K562 (cell line): ENCODE data around the gene KDM2A. TPM values are rescaled to one million over a fixed set of nuclear protein-coding genes. Genes with fewer than 3 reads are reported as not detected.

Source experiments
- ATF7 ChIP-seq: fragments of 450-650 bp; IDR thresholded peaks from 2 replicates; pipeline ENCODE4 v1.7.1; 2014; ENCODE audit warnings: mild to moderate bottlenecking, moderate library complexity
- ERF ChIP-seq: fragments of 450-650 bp; formaldehyde crosslinking; IDR thresholded peaks from 2 replicates; pipeline ENCODE4 v1.4.0; 2020; ENCODE audit warnings: mild to moderate bottlenecking, mixed read lengths
- GTF2A2 ChIP-seq: IDR thresholded peaks from 2 replicates; pipeline ENCODE4 v1.6.1; 2016; ENCODE audit warnings: mild to moderate bottlenecking, missing genetic modification characterization, missing compliant biosample characterization
- NUFIP1 ChIP-seq: fragments of 450-650 bp; IDR thresholded peaks from 2 replicates; pipeline ENCODE4 v1.6.1; 2018; ENCODE audit not compliant: partially characterized antibody
- ZNF232 ChIP-seq: sonication (generic); formaldehyde crosslinking; IDR thresholded peaks from 2 replicates; pipeline ENCODE4 v1.8.0; 2022; ENCODE audit warnings: mild to moderate bottlenecking, missing genetic modification reagents
- ZNF431 ChIP-seq: sonication (generic); formaldehyde crosslinking; IDR thresholded peaks from 2 replicates; pipeline ENCODE4 v1.8.0; 2022; ENCODE audit warnings: mild to moderate bottlenecking, missing genetic modification reagents
- ZNF436 ChIP-seq: fragments of 250-450, 450-650 bp; sonication (Bioruptor Pico); formaldehyde crosslinking; IDR thresholded peaks from 2 replicates; pipeline ENCODE4 v1.7.0; 2020; ENCODE audit warnings: mild to moderate bottlenecking
- polyA plus RNA-seq, 8 experiments: library from polyadenylated mRNA; depleted of rRNA in 4 of 8; stranded (reverse) in 5 of 8; unstranded in 3 of 8; fragments of >200 nt; fragmentation: Nextera tagmentation in 2 of 8; fragmentation: Illumina TruSeq in 1 of 8; extraction: Ambion mirVana in 2 of 8; extraction: Trizol in 1 of 8; gene quantifications; 2 replicates each; pipeline versions ENCODE4 v1.2.1 to v1.2.3, GENCODE V29; 2011 to 2014; ENCODE audit warnings: inconsistent platforms in 1 of 8, missing spikeins in 1 of 8
- total RNA-seq, 7 experiments: library from RNA; depleted of rRNA in 6 of 7; stranded (reverse); fragments of >200 nt in 6 of 7; fragmentation: Illumina TruSeq in 2 of 7; extraction: Trizol in 2 of 7; gene quantifications; 2 replicates each; pipeline versions ENCODE4 v1.2.1 to v1.2.3, GENCODE V29; 2011 to 2021; ENCODE audit warnings: low replicate concordance in 1 of 7
- TF ChIP-seq, protein P1 (sequence below): fragments of 250-450 bp; sonication (Bioruptor Pico); IDR thresholded peaks from 2 replicates; pipeline ENCODE4 v1.5.0; 2021; ENCODE audit warnings: mild to moderate bottlenecking, moderate library complexity
- TF ChIP-seq, protein P2 (sequence below): fragments of 250-450 bp; sonication (Bioruptor Pico); IDR thresholded peaks from 2 replicates; pipeline ENCODE4 v1.8.0; 2021; ENCODE audit warnings: moderate library complexity, mild to moderate bottlenecking, inconsistent platforms
- TF ChIP-seq, protein P3 (sequence below): fragments of 250-450 bp; sonication (Bioruptor Pico); IDR thresholded peaks from 2 replicates; pipeline ENCODE4 v1.8.0; 2021; ENCODE audit warnings: mild to moderate bottlenecking, moderate library complexity
- TF ChIP-seq, protein P4 (sequence below), 3 experiments: fragments of 200-800 bp in 1 of 3; fragments of 250-450 bp in 1 of 3; fragments of 450-650 bp in 1 of 3; sonication (Bioruptor Pico) in 1 of 3; sonication (Bioruptor generic) in 1 of 3; formaldehyde crosslinking in 1 of 3; IDR thresholded peaks; 2 replicates each; pipeline versions ENCODE4 v1.6.1 to v1.8.0; 2016 to 2022; ENCODE audit warnings: mild to moderate bottlenecking in 2 of 3, missing genetic modification characterization in 2 of 3, missing compliant biosample characterization in 1 of 3, moderate library complexity in 1 of 3
- TF ChIP-seq, protein P5 (sequence below): IDR thresholded peaks from 3 replicates; pipeline ENCODE4 v1.6.1; 2011; ENCODE audit warnings: borderline replicate concordance, mild to moderate bottlenecking, moderate library complexity; ENCODE audit not compliant: insufficient read length; ENCODE audit errors: extremely low read depth

KDM2A gene
- total and polyA plus RNA-seq, 9 of the 15 experiments (the other 6 are each of a cell fraction or from before 2014, with no cell fraction given) = 5.0 to 39.3 (median 21.3) TPM

DNA sequence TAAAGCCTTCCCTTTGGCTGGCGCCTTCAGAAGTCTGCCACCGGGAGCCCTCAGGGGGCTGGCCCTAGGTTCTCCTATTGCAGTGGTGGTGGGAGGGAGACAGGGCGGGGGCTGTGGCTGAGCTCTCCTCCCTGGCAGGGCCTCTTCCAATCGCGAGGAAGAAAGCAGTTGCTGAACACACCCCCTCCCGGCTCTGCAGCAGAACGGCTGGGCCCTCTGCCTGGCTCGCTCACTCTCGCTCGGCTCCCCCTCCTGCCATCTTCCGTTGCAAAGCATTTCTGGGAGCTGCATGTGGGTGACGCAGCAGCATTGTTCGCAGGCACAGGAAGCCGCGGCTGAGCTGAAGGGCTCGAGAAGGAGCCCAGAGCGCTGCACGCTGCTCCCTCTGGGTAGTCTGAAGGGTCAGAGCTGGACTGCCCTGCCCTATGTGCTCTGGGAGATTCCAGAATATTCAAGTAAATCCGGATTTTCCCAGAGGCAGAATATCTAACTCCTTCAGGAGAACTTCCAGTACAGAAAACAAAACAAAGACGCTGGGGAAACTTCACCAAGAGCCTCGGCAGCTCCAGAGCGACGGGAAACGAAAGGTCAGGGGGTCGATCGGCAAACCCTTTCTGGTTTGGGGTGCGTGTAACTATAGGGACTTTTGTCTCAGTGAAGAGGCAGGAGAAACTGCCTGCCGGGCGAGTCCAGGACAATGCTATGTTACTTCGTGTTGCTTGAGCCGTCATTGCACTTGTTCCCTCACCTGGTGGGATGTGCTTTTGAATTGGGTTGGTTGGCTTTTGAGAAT is 120.9 kb downstream of the KDM2A start (continued):
- TF ChIP-seq, protein P1, sequence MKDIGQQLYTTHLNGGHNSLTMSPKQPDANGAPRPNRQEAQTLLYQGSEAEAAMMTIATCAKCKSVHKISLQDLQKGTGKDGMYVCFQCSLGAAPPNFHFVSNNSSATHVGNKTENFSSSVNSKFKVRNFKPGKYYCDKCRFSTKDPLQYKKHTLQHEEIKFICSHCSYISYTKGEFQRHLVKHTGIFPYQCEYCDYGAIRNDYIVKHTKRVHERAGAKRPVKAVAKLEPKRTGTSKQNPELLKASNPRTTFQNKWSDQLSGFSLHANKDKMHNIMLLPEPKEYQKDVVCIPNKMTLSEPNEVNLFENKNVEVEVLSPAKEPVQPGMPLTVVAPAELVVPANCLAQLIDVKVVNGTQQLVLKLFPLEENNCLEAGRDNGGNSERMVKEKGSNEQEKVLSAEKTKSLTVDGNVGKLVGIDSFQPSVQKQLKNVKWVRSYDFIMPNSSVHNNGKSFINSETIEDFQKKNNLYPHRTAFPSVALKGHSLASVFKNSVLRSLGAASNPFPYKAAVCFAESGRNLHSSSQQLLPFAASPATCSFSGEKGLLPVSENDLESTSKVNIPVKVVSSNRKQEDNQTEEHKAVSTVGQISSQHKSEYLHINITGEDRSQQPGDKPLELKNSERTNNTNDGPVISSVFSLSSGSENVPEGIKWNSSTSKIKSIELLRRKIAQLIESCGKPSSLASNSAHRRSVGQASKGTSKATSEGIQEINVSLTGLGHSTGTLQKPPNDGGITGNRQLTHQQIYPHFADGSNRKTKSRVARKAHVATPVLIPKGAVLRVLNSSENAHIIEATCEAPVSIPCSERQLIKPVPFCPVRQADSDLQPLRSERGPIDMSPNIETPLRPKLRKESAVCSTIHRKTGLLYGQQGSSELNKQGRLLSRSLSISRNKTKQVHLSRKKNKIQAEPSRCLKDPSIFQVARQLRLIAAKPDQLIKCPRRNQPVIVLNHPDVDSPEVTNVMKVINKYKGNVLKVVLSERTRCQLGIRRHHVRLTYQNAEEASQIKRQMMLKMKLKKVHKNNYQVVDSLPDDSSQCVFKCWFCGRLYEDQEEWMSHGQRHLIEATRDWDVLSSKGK (CRISPR knock-in tag) = no peak
- TF ChIP-seq, protein P2, sequence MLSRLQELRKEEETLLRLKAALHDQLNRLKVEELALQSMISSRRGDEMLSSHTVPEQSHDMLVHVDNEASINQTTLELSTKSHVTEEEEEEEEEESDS (CRISPR knock-in tag) = no peak
- TF ChIP-seq ZNF431 (CRISPR knock-in tag) = 0 out of 2 replicates have a peak, but pooled peaks have one; percentile 4
- TF ChIP-seq ZNF436 (CRISPR knock-in tag) = no peak
- TF ChIP-seq, protein P3, sequence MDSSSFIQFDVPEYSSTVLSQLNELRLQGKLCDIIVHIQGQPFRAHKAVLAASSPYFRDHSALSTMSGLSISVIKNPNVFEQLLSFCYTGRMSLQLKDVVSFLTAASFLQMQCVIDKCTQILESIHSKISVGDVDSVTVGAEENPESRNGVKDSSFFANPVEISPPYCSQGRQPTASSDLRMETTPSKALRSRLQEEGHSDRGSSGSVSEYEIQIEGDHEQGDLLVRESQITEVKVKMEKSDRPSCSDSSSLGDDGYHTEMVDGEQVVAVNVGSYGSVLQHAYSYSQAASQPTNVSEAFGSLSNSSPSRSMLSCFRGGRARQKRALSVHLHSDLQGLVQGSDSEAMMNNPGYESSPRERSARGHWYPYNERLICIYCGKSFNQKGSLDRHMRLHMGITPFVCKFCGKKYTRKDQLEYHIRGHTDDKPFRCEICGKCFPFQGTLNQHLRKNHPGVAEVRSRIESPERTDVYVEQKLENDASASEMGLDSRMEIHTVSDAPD (CRISPR knock-in tag) = no peak
- TF ChIP-seq NUFIP1 = no peak
- no peak for TF ChIP-seq ZNF232 (CRISPR knock-in tag)
- no peak for TF ChIP-seq ERF (CRISPR knock-in tag)
- TF ChIP-seq, protein P4, sequence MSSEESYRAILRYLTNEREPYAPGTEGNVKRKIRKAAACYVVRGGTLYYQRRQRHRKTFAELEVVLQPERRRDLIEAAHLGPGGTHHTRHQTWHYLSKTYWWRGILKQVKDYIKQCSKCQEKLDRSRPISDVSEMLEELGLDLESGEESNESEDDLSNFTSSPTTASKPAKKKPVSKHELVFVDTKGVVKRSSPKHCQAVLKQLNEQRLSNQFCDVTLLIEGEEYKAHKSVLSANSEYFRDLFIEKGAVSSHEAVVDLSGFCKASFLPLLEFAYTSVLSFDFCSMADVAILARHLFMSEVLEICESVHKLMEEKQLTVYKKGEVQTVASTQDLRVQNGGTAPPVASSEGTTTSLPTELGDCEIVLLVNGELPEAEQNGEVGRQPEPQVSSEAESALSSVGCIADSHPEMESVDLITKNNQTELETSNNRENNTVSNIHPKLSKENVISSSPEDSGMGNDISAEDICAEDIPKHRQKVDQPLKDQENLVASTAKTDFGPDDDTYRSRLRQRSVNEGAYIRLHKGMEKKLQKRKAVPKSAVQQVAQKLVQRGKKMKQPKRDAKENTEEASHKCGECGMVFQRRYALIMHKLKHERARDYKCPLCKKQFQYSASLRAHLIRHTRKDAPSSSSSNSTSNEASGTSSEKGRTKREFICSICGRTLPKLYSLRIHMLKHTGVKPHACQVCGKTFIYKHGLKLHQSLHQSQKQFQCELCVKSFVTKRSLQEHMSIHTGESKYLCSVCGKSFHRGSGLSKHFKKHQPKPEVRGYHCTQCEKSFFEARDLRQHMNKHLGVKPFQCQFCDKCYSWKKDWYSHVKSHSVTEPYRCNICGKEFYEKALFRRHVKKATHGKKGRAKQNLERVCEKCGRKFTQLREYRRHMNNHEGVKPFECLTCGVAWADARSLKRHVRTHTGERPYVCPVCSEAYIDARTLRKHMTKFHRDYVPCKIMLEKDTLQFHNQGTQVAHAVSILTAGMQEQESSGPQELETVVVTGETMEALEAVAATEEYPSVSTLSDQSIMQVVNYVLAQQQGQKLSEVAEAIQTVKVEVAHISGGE (CRISPR knock-in tag; IDR thresholded peaks at IDR 0.05) = 0 out of 6 replicates have a peak, but pooled peaks of 1 of the 3 experiments have one; percentile 27
- TF ChIP-seq, protein P5, sequence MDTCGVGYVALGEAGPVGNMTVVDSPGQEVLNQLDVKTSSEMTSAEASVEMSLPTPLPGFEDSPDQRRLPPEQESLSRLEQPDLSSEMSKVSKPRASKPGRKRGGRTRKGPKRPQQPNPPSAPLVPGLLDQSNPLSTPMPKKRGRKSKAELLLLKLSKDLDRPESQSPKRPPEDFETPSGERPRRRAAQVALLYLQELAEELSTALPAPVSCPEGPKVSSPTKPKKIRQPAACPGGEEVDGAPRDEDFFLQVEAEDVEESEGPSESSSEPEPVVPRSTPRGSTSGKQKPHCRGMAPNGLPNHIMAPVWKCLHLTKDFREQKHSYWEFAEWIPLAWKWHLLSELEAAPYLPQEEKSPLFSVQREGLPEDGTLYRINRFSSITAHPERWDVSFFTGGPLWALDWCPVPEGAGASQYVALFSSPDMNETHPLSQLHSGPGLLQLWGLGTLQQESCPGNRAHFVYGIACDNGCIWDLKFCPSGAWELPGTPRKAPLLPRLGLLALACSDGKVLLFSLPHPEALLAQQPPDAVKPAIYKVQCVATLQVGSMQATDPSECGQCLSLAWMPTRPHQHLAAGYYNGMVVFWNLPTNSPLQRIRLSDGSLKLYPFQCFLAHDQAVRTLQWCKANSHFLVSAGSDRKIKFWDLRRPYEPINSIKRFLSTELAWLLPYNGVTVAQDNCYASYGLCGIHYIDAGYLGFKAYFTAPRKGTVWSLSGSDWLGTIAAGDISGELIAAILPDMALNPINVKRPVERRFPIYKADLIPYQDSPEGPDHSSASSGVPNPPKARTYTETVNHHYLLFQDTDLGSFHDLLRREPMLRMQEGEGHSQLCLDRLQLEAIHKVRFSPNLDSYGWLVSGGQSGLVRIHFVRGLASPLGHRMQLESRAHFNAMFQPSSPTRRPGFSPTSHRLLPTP = no peak
- peak; percentile 80 for TF ChIP-seq ATF7
- no peak for TF ChIP-seq GTF2A2 (tag)
